ENCODE measurements around the gene TAOK3.
A peak's percentile ranks its signal among the peaks of the same experiment; 100 is the strongest.

The TAOK3 gene

DNA sequence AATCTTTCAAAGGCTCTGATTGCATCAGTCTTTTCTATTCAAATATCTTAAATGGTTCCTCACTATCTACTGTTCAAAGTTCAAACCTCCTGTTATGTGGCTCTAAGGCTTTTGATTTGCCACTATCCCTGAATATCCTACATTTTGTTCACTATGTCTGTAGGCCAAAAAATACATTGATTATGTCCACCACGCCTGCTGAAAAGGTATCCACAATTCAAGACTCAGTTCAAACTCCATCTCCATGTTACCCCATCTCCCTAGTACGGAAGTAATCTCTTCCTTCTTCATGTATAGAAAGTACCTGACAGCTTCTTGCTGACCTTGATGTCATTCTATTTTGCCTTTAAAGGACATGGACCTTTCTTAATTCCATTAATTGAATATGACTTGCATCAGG lies 24.8 kb downstream of the TAOK3 start:
- ATAC-seq (replicated peaks; ENCODE audit: extremely low read depth, poor library complexity, severe bottlenecking) (no peak), DNase-seq (ENCODE audit: low spot score in 2 of 2) (no peak)
- Mint-ChIP-seq H3K9me3 (no peaks in the 10 kb centered on the region), H3K4me3 (no peak overlapping the region), H3K36me3 (ENCODE audit: insufficient read depth) (peaks cover 6% of the 10 kb centered on the region), H3K4me1 (peaks cover 35% of the 10 kb centered on the region), H3K27ac (ENCODE audit: low read depth) (peak overlapping the region; percentile 38), H3K27me3 (no peaks in the 10 kb centered on the region)

DNA sequence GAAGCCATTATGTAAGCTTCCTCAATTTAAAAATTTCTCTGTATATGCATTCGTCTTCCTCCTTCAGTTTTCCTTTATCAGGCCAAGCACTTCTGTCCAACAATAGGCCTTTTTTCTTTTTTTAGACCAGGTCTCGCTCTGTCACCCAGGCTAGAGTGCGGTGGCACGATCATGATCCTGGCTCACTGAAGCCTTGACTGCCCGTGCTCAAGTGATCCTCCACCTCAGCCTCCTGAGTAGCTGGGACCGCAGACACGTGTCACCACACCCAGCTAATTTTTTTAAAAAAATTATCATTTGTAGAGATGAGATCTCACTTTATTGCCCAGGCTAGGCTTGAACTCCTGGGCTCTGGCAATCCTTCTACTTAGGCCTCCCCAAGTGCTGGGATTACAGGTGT lies 25.8 kb downstream of the TAOK3 start:
- no peaks in the 10 kb centered on the region for H3K27me3 Mint-ChIP-seq
- no peaks in the 10 kb centered on the region for H3K9me3 Mint-ChIP-seq
- DNase-seq (ENCODE audit: low spot score in 2 of 2): no peak
- H3K4me1 Mint-ChIP-seq: peaks cover 36% of the 10 kb centered on the region
- no peak overlapping the region for H3K4me3 Mint-ChIP-seq
- H3K36me3 Mint-ChIP-seq (ENCODE audit: insufficient read depth): peaks cover 6% of the 10 kb centered on the region
- no peak for ATAC-seq (replicated peaks; ENCODE audit: extremely low read depth, poor library complexity, severe bottlenecking)
- H3K27ac Mint-ChIP-seq (ENCODE audit: low read depth): peak overlapping the region; percentile 38

DNA sequence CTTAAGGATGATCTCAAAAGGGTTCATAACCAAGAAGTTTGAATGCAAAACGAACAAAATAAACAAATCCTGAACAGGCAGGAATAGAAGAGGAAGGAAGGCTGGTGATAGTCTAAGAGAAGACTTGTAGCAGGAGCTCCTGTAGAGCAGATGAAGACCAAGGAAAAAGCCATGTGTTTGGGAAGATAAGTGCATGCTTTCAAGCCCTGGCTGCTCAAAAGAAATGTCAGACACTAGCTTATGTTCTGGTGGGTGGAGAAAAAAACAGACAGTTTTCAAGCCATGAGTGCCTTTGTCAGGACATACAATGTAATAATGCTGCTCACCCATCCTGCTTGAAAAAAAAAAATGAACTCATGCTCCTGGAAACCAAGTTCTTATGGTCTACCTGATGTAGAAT lies 27.4 kb downstream of the TAOK3 start:
- peaks cover 3% of the 10 kb centered on the region for H3K36me3 Mint-ChIP-seq (ENCODE audit: insufficient read depth)
- no peaks in the 10 kb centered on the region for H3K9me3 Mint-ChIP-seq
- DNase-seq (ENCODE audit: low spot score in 2 of 2) (no peak), ATAC-seq (replicated peaks; ENCODE audit: extremely low read depth, poor library complexity, severe bottlenecking) (no peak)
- H3K27me3 Mint-ChIP-seq: no peaks in the 10 kb centered on the region
- H3K4me1 Mint-ChIP-seq: peaks cover 37% of the 10 kb centered on the region
- H3K4me3 Mint-ChIP-seq: no peak overlapping the region
- H3K27ac Mint-ChIP-seq (ENCODE audit: low read depth): peak overlapping the region; percentile 42

DNA sequence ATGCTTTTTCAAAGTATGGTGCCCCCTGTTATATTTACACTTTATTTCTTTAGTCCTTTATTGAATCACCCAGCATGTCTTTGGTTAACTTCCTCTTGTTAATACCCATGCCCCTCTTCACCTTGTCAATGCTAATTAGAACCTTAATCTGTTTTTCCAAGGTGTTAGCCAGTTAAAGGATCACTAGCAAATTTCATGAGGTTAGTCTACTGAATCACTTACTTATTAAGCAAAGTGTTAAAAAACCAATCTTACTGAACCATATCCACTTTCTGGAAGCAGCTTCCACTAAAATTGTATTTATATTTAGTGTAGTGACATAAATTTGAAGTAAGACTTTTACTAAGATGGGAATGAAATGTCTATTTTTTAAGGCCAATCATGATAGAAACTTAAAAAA lies 27.9 kb downstream of the TAOK3 start:
- Mint-ChIP-seq H3K4me1 (peaks cover 42% of the 10 kb centered on the region), H3K27ac (ENCODE audit: low read depth) (peak overlapping the region; percentile 42), H3K4me3 (no peak overlapping the region), H3K36me3 (ENCODE audit: insufficient read depth) (peaks cover 2% of the 10 kb centered on the region), H3K9me3 (no peaks in the 10 kb centered on the region), H3K27me3 (no peaks in the 10 kb centered on the region)
- DNase-seq (ENCODE audit: low spot score in 2 of 2): no peak
- ATAC-seq (replicated peaks; ENCODE audit: extremely low read depth, poor library complexity, severe bottlenecking): no peak

DNA sequence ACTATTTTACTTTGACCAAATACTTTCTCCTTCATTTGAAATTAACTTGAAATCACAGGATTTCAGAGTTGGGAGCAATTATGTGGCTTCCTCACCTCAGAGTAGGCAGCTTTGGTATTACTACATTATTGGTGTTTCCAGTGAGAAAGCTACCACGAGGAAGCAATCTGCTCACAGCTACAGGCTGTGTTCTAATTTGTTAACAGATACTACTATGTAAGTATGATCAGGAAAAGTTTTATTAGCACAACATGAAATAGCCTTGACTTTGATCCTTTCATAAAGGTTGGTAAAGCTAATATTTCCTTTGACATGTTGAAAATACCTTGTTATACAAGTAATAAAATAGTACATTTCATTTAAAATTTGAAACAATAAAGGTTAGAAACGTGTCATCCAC lies 30.6 kb downstream of the TAOK3 start:
- Mint-ChIP-seq H3K36me3 (ENCODE audit: insufficient read depth) (peaks cover 3% of the 10 kb centered on the region), H3K4me1 (peaks cover 50% of the 10 kb centered on the region), H3K4me3 (no peak overlapping the region), H3K27ac (ENCODE audit: low read depth) (no peak overlapping the region), H3K9me3 (no peaks in the 10 kb centered on the region), H3K27me3 (no peaks in the 10 kb centered on the region)
- ATAC-seq (replicated peaks; ENCODE audit: extremely low read depth, poor library complexity, severe bottlenecking): no peak
- no peak for DNase-seq (ENCODE audit: low spot score in 2 of 2)

DNA sequence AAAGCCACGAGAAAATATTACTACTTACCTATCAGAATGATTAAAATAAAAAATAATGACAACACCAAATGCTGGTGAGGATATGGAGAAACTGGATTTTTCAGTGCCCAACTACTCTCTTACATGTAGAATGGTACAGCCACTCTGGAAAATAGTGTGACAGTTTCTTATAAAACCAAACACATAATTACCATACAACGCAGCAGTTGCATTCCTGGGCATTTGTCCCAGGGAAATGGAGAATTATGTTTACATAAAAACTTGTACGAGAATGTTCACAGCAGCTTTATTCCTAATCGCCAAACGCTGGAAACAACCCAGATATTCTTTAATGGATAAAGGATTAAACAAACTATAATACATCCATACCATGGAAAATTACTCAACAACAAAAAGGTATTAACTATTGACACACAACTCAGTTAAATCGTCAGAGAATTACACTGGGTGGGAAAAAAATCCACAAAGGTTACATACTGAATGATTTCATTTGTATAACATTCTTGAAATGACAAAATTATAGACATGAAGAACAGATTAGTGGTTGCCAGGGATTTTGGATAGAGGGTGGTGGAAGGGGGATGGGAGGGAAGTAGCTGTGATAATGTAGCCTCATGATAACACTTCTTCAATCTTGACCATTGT lies 35.4 kb downstream of the TAOK3 start:
- DNase-seq (ENCODE audit: low spot score in 2 of 2) (no peak), ATAC-seq (replicated peaks; ENCODE audit: extremely low read depth, poor library complexity, severe bottlenecking) (no peak)
- H3K9me3 Mint-ChIP-seq: no peaks in the 10 kb centered on the region
- no peak overlapping the region for H3K27ac Mint-ChIP-seq (ENCODE audit: low read depth)
- H3K27me3 Mint-ChIP-seq: no peaks in the 10 kb centered on the region
- peaks cover 18% of the 10 kb centered on the region for H3K36me3 Mint-ChIP-seq (ENCODE audit: insufficient read depth)
- no peak overlapping the region for H3K4me3 Mint-ChIP-seq
- H3K4me1 Mint-ChIP-seq: peaks cover 57% of the 10 kb centered on the region

DNA sequence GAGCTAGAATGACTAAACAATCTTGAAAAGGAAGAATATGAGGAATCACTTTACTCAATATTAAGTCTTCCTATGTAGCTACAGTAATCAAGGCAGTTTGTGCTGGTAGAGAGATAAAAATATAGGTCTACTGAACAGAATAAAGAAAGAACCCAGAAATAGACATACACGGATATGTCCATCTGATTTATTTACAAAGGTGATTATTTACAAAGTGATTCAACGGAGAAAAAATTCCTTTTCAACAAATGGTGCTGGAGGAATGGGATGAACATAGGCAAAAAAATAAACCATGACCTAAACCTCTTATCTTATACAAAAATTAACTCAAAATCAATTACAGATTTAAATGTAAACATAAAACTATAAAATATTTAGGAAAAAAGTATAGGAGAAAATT lies 36.6 kb downstream of the TAOK3 start:
- no peak for DNase-seq (ENCODE audit: low spot score in 2 of 2)
- H3K4me1 Mint-ChIP-seq: peaks cover 54% of the 10 kb centered on the region
- no peak overlapping the region for H3K4me3 Mint-ChIP-seq
- no peak overlapping the region for H3K27ac Mint-ChIP-seq (ENCODE audit: low read depth)
- H3K9me3 Mint-ChIP-seq: no peaks in the 10 kb centered on the region
- ATAC-seq (replicated peaks; ENCODE audit: extremely low read depth, poor library complexity, severe bottlenecking): no peak
- H3K36me3 Mint-ChIP-seq (ENCODE audit: insufficient read depth): peaks cover 18% of the 10 kb centered on the region
- no peaks in the 10 kb centered on the region for H3K27me3 Mint-ChIP-seq

DNA sequence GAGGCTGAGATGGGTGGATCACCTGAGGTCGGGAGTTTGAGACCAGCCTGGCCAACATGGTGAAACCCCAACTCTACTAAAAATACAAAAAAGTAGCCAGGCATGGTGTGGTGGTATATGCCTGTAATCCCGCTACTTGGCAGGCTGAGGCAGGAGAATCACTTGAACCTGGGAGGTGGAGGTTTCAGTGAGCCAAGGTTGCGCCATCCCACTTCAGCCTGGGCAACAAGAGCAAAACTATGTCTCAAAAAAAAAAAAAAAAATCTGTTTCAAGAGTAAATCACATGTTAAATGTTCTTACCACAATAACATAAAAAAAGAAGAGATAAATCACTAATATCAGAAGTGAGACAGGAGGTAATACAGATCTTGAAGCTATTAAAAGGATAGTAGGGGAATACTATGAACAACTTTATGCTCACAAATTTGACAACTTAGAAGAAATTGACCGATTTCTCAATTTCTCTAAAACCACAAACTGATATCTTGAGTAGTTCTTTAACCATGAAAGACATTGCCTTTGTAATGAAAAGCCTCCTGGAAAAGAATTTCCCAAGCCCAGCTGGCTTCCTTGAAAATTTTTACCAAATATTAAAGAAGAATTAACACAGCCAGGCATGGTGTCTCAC lies 37.7 kb downstream of the TAOK3 start:
- Mint-ChIP-seq H3K27me3 (no peaks in the 10 kb centered on the region), H3K36me3 (ENCODE audit: insufficient read depth) (peaks cover 21% of the 10 kb centered on the region), H3K9me3 (no peaks in the 10 kb centered on the region), H3K4me1 (peaks cover 61% of the 10 kb centered on the region), H3K27ac (ENCODE audit: low read depth) (no peak overlapping the region), H3K4me3 (no peak overlapping the region)
- DNase-seq (ENCODE audit: low spot score in 2 of 2) (no peak), ATAC-seq (replicated peaks; ENCODE audit: extremely low read depth, poor library complexity, severe bottlenecking) (no peak)

DNA sequence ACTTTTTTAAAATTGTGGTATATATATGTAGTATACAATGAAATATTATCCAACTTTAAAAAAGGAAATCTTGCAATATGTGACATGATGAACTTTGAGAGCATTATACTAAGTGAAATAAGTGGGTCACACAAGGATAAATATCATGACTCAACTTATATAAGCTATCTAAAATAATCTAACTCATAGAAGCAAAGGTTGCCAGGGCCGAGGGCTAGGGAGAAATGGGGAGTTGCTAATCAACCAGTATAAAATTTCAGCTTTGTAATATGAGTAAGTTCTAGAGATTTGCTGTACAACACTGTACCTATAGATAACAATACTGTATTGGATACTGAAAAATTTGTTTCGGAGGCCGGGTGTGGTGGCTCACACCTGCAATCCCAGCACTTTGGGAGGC lies 38.5 kb downstream of the TAOK3 start:
- H3K4me3 Mint-ChIP-seq: no peak overlapping the region
- peaks cover 55% of the 10 kb centered on the region for H3K4me1 Mint-ChIP-seq
- H3K36me3 Mint-ChIP-seq (ENCODE audit: insufficient read depth): peaks cover 21% of the 10 kb centered on the region
- DNase-seq (ENCODE audit: low spot score in 2 of 2): no peak
- no peak overlapping the region for H3K27ac Mint-ChIP-seq (ENCODE audit: low read depth)
- H3K9me3 Mint-ChIP-seq: no peaks in the 10 kb centered on the region
- H3K27me3 Mint-ChIP-seq: no peaks in the 10 kb centered on the region
- no peak for ATAC-seq (replicated peaks; ENCODE audit: extremely low read depth, poor library complexity, severe bottlenecking)

DNA sequence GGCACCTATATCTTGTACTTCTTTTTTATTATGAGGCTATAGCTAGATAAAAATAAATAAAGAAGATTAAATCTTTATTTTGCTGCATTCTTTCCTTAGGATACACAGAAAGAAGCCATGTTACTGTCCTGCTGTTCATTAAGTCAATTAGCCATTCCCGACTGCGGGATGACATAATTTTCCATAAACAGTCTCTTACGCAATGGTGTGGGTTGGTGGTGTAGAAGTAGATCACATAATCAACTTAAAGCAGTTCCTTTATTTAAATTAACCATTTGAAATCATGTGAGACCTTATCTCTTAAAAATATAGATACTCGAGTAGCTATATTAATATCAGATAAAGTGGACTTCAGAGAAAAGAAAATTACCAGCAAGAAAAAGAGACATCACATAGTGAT lies 40.2 kb downstream of the TAOK3 start:
- no peaks in the 10 kb centered on the region for H3K9me3 Mint-ChIP-seq
- ATAC-seq (replicated peaks; ENCODE audit: extremely low read depth, poor library complexity, severe bottlenecking) (no peak), DNase-seq (ENCODE audit: low spot score in 2 of 2) (no peak)
- no peaks in the 10 kb centered on the region for H3K27me3 Mint-ChIP-seq
- peaks cover 45% of the 10 kb centered on the region for H3K4me1 Mint-ChIP-seq
- peaks cover 19% of the 10 kb centered on the region for H3K36me3 Mint-ChIP-seq (ENCODE audit: insufficient read depth)
- H3K4me3 Mint-ChIP-seq: no peak overlapping the region
- H3K27ac Mint-ChIP-seq (ENCODE audit: low read depth): peak overlapping the region; percentile 64

DNA sequence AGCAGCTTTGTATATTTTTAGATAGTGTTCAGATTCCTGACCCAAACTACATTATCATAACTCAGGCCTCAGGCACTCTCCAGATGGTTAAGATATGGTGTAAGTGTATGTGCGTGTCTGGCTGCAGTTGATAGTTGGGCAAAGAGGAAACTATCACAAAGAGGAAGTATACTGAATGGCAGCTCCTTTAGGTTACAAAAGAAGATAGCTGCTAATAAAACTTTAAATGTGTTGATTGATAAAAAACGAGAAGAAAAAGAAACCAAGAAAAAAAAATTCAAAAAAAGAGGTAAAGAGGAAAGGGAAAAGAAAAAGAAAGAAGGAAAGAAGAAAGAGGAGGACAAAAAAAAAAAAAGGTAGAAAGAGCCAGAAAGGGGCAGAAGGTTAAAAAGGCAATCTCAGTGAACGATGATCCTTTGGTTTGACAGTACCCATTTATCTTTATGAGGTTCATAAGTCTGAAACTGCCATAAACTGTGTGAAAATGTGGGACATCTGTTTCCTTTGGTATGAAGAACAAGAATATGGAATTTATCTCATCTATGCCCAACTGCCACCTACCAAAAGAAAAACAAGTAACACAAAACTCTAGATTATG lies 42.2 kb downstream of the TAOK3 start:
- peaks cover 34% of the 10 kb centered on the region for H3K4me1 Mint-ChIP-seq
- H3K9me3 Mint-ChIP-seq: no peaks in the 10 kb centered on the region
- no peak for DNase-seq (ENCODE audit: low spot score in 2 of 2)
- H3K27ac Mint-ChIP-seq (ENCODE audit: low read depth): peak overlapping the region; percentile 90
- no peaks in the 10 kb centered on the region for H3K27me3 Mint-ChIP-seq
- H3K36me3 Mint-ChIP-seq (ENCODE audit: insufficient read depth): peaks cover 15% of the 10 kb centered on the region
- ATAC-seq (replicated peaks; ENCODE audit: extremely low read depth, poor library complexity, severe bottlenecking): no peak
- H3K4me3 Mint-ChIP-seq: peak overlapping the region; percentile 13

DNA sequence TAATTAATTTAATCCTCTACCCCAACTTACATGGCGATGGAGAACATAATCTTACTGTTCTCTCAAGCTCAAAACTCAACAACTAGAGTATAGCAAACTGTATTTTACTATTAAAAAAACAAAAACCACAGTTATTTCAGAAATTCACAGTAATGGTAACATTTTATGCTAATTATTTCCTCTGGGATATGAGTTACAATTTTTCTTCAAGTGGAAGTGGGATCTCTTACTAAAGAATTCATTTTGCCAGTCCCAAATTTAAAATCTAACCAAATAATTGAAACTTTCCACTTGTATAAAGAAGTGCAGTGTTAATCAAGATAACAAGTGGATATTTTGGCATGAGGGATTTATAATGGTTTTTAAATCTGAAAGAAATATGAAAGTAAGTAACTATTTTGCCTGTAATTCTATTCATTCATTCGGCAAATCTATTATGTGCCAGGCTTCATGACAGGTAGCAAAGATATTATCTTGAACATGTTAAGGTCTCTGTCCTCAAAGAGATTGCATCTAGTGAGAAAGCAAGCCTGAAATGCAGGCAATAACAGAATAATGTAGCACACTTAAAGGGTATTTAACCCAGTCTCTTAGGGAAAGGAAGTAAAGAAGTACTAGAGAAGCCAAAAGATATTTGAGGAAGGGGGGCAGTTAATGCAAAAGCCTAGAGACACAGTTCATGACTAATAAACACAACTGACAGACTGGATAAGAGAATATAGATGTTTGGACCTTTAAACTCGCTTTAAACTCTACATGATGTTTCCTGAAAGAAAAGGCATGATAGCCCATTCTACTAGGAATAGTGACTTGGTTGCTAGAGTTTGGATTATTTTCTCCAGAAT lies 44.0 kb downstream of the TAOK3 start:
- Mint-ChIP-seq H3K4me3 (no peak overlapping the region), H3K27me3 (no peaks in the 10 kb centered on the region), H3K27ac (ENCODE audit: low read depth) (no peak overlapping the region), H3K4me1 (peaks cover 45% of the 10 kb centered on the region), H3K36me3 (ENCODE audit: insufficient read depth) (peaks cover 8% of the 10 kb centered on the region), H3K9me3 (no peaks in the 10 kb centered on the region)
- DNase-seq (ENCODE audit: low spot score in 2 of 2) (no peak), ATAC-seq (replicated peaks; ENCODE audit: extremely low read depth, poor library complexity, severe bottlenecking) (no peak)
